ENCODE results near the gene SPIRE2. TPM values are rescaled to one million over a fixed set of nuclear protein-coding genes. Genes with fewer than 3 reads are reported as not detected.

The SPIRE2 gene
- total RNA-seq, 2 donors from 2014 or later, result 1.9 to 2.6 TPM

Other genes starting within 250 kb of the SPIRE2 start
- not detected for gene DPEP1, start 214.8 kb upstream of the SPIRE2 start, total RNA-seq
- 10 to 100 TPM; 61.0 to 73.4 TPM for gene CHMP1A, start 170.8 kb upstream of the SPIRE2 start, total RNA-seq
- gene SPATA33, start 170.6 kb upstream of the SPIRE2 start, total RNA-seq, result 10 to 100 TPM in 1 of 2 donors, 1 to 10 TPM in 1; 8.0 to 18.2 TPM
- 100 to 1,000 TPM in 1 of 2 donors, 10 to 100 TPM in 1; 97.3 to 151 TPM for gene CDK10, start 141.8 kb upstream of the SPIRE2 start, total RNA-seq
- 1 to 10 TPM; 1.3 to 7.0 TPM for gene SPATA2L, start 126.8 kb upstream of the SPIRE2 start, total RNA-seq
- gene VPS9D1, start 107.6 kb upstream of the SPIRE2 start, total RNA-seq, result 1 to 10 TPM; 2.2 to 2.4 TPM
- gene ZNF276, start 106.9 kb upstream of the SPIRE2 start, total RNA-seq, result 10 to 100 TPM; 18.1 to 28.3 TPM
- gene FANCA, start 11.8 kb upstream of the SPIRE2 start, total RNA-seq, result 100 to 1,000 TPM; 123 to 194 TPM
- 100 to 1,000 TPM; 167 to 235 TPM for gene TCF25, start 45.1 kb downstream of the SPIRE2 start, total RNA-seq
- gene MC1R, start 90.4 kb downstream of the SPIRE2 start, total RNA-seq, result 1 to 10 TPM; 4.6 to 5.1 TPM
- gene TUBB3, start 94.9 kb downstream of the SPIRE2 start, total RNA-seq, result 10 to 100 TPM in 1 of 2 donors, not detected in 1; 10.2 TPM
- gene DEF8, start 120.3 kb downstream of the SPIRE2 start, total RNA-seq, result 10 to 100 TPM in 1 of 2 donors, 1 to 10 TPM in 1; 5.1 to 22.8 TPM
- 1 to 10 TPM in 1 of 2 donors, under 1 TPM in 1; 0.50 to 1.1 TPM for gene DBNDD1, start 191.0 kb downstream of the SPIRE2 start, total RNA-seq
- gene PRDM7, start 248.9 kb downstream of the SPIRE2 start, total RNA-seq, result not detected

Data from activated naive CD4-positive, alpha-beta T cell treated with anti-CD3 and anti-CD28 coated beads, Interleukin-2, amount 50 U/mL, for 72 hours (primary cell).